HG03066 (cell line): ENCODE results near the gene PDCD1.
"Not testable (repeated sequence)": the region's sequence is repeated elsewhere in the genome, so short reads cannot be mapped to it uniquely, and the experiment has no call there.

Experiments
- ATAC-seq: cut with Tn5 transposase; IDR thresholded peaks from one replicate; pipeline ENCODE4 v1.9.1; 2021; ENCODE audit warnings: low read depth; ENCODE audit not compliant: unreplicated experiment

The PDCD1 gene

GRCh38 chr2:241841181-241842066, 17.3 kb downstream of the PDCD1 start:
- ATAC-seq = no peak

DNA sequence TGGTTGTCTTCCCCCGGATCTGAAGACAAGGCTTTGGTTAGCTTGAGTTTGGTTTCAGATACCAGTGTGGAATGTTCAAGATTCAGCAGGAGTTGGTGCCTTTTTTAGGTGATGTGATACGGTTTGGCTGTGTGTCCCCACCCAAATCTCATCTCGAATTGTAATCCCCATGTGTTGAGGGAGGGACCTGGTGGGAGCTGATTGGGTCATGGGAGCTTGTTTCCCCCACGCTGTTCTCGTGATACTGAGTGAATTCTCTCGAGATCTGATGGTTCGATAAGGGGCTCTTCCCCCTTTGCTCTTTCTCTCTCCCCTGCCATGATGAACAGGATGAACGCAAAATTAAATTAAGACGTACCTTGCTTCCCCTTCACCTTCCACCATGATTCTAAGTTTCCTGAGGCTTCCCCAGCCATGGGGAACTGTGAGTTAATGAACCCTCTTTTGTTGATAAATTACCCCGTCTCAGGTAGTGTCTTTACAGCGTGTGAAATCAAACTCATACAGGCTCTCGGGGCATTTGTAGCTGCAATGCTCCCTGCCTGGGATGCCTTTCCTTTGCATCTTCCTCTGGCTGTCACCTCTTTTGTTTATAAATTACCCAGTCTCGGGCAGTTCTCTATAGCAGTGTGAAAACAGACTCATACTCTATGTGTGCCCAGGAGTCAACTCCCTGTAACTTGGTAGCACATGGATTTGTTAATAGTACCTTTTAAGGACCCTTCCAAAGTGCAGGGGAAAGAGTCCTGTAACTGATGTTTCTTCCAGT, 21.3 kb downstream of the PDCD1 start:
- ATAC-seq = no peak

DNA sequence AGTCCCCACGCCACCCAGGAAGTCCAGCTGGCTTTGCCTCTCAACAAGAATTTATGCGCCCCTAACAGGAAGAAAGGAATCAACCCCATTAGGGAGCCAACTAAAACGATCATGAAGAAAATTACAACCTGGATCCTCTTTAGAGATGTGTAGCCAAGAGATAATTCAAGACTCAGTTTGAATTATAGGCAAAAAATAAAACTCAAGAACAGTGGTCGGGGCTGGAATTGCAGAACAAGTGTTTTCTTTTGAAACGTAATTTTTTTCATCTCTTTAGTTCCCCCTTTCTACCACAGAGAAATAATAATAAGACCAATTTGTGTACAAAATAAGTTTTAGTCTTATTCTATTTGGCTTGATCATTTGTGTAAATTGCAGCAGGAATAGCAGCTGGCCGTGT, 22.4 kb downstream of the PDCD1 start:
- no peak for ATAC-seq

DNA sequence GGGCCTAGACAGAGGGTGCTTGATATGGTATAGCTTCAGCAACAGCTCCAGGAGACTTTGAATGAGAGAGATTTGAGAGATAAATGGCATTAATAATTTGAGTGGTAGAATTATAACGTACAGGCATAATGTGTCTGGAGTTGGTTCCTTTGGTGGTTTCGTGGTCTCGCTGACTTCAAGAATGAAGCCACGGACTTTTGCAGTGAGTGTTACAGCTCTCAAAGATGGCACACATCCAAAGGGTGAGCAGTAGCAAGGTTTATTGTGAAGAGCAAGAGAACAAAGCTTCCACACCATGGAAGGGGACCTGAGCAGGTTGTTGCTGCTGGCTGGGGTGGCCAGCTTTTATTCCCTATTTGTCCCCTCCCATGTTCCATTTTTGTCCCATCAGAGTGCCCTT, 23.1 kb downstream of the PDCD1 start:
- no peak for ATAC-seq

- ATAC-seq = no peak
Measured at GRCh38 chr2:241834527-241835210, 24.0 kb downstream of the PDCD1 start.

DNA sequence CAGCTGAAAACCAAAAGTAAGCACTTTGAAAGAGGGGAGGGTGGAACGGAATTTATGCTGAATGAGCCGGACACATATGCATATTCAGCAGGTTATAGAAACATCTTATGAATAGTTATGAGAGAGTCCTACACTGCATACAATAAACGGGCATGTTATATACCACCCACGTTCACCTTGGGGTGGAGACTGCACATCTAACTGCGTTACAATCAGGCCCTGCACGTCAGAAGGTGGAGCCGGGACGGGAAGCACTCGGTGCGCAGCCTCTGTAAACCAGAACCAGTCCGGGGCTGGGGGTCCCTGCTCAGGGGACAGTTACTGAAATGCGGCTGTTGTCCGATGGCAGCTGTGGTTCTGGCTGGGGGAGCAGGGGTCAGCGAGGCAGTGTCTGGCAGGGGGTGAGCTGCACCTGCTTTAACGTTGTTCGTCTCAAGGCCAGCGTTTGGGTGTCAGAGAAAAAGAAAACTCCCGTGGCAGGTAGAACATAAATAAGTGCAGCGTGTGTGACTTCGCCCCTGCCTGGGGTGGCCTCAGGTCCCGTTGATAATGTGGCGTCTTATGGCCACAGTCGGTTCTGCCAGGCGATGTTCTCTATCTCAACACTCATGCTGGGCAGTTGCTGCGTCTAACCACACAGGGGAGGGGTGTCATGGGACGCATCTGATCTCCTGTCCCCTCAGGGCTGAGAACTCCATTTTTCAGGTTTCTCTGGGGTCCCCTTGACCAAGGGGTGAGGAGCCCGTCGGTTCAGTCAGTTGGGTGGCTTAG, 24.8 kb downstream of the PDCD1 start:
- not testable (repeated sequence) for ATAC-seq

- ATAC-seq = no peak
Measured at GRCh38 chr2:241833101-241833663, 25.5 kb downstream of the PDCD1 start.

GRCh38 chr2:241827394-241827793, 31.3 kb downstream of the PDCD1 start:
- ATAC-seq = no peak

GRCh38 chr2:241823531-241824437, 34.9 kb downstream of the PDCD1 start:
- ATAC-seq = not testable (repeated sequence)

DNA sequence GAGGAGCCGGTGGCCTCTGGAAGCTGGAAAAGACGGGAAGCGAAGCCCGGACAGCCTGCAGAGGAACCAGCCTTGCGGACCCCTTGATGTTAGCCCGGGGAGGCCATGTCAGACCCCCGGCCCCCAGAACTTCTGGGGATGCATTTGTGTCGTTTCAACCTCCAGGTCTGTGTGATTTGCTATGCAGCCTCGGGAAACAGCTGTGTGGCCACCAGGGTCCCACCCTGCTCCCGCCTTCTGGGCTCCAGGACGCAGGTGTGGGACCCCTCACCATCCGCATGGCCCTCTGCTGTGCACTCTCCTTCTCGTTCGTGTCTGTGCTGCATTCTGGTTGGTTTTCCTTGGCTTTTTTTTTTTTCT, 36.5 kb downstream of the PDCD1 start:
- no peak for ATAC-seq

DNA sequence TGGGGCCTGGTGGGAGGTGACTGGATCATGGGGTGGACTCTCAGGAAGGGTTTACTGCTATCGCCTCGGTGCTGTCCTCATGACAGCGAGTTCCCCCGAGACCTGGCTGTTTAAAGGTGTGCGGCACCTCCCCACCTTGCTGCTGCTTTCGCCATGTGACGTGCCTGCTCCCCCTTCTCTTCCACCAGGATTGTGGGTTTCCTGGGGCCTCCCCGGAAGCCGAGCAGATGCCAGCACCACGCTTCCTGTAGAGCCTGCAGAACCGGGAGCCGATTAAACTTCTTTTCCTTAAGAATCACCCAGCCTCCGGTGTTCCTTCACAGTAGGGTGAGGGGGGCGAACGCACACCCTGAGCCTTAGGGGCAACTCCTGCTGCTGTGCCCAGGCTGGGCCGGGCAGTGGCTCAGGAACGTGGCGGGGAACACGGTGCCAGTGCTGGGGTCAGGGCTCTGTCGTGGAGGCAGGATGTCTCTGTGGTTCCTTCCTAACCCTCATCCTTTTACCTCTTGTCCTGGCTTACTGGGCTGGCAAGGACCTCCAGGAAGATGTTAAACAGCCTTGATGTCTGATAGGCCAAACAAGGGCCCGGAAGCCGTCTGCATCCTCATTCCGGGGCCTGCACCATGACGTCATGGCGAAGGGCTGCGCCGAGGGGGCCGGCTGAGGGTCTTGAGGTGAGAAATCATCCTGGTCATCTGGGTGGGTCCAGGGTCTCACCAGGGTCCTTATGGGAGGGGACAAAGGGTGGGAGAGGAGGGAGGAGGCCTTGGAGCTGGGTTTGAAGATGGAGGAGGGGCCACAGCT, 37.0 kb downstream of the PDCD1 start:
- ATAC-seq = no peak

DNA sequence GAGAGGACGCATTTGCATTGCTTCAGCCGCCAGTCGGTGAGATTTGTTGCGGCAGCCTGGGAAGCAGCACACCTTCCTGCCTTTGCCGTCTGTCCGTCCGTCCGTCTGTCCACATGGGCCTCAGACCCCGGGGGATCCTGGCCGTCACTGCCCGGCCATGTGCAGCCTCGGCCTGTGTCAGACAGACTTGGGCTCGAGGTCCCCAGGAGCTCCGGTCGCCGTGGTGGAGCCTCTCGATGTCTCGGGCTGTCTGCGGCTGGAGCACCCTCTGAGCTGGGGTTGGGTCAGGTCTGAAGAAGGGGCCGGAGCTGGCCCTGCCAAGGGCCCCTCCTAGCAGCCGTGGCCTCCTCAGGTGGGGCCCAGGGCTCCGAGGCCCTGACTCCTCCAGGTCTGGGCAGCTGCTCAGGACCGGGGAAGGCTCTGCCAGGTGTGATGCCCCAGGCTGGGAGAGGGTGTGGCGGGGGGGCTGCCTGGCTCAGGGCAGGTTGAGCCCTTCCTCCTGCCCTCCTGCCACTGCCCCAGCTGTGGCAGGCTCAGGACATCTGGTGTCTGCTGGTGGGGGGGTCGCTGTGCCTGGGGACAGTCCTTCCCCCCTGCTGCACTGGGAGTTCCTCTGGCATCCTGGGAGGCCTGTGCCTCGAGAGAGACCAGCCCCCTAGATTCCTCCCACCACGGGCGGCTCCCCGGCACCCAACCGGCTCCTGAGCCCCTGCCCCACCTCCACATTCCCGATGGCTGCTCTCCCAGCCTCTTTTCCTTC, 37.9 kb downstream of the PDCD1 start:
- ATAC-seq = no peak

DNA sequence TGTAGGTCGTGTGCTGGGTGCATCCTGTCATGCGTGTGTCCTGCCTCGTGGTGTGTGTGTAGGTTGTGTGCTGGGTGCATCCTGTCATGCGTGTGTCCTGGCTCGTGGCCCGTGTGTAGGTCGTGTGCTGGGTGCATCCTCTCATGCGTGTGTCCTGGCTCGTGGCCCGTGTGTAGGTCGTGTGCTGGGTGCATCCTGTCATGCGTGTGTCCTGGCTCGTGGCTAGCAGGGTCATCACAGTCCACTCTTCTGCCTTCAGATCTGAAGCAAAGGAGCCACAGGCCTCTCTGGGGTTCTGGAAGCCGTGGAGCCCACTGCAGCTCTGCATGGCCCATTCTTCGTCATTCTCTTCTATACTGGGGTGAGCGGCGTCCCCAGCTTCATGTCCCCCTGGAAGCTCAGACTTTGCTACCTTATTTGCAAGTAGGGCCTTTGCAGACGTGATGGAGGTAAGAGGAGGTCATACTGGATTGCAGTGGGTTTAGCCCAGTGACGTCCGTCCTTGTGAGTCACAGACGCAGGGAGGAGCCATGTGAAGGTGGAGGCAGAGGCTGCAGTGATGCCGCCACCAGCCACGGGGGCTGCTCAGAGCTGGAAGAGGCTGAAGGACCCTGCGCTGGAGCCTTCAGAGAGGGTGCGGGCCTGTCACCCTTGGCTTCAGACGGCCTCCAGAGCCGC, 38.6 kb downstream of the PDCD1 start:
- not testable (repeated sequence) for ATAC-seq

DNA sequence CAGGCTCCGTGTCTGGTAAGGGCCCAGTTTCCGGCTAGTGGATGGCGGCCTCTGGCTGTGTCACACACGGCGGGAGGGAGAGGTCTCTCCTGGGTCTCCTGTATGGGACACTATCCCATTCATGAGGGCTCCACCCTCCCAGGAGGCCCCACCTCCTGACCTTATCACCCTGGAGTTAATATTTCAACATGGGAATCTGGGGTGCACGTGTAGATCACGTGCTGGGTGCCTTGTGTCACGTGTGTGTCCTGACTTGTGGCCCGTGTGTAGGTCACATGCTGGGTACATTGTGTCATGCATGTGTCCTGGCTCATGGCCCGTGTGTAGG, 39.8 kb downstream of the PDCD1 start:
- no peak for ATAC-seq

- ATAC-seq = no peak
Measured at GRCh38 chr2:241818229-241818942, 40.3 kb downstream of the PDCD1 start.

GRCh38 chr2:241817821-241818215, 40.9 kb downstream of the PDCD1 start:
- not testable (repeated sequence) for ATAC-seq
